ENCODE data around the gene TOP2B.
A peak's percentile ranks its signal among the peaks of the same experiment; 100 is the strongest.

Gene TOP2B

DNA sequence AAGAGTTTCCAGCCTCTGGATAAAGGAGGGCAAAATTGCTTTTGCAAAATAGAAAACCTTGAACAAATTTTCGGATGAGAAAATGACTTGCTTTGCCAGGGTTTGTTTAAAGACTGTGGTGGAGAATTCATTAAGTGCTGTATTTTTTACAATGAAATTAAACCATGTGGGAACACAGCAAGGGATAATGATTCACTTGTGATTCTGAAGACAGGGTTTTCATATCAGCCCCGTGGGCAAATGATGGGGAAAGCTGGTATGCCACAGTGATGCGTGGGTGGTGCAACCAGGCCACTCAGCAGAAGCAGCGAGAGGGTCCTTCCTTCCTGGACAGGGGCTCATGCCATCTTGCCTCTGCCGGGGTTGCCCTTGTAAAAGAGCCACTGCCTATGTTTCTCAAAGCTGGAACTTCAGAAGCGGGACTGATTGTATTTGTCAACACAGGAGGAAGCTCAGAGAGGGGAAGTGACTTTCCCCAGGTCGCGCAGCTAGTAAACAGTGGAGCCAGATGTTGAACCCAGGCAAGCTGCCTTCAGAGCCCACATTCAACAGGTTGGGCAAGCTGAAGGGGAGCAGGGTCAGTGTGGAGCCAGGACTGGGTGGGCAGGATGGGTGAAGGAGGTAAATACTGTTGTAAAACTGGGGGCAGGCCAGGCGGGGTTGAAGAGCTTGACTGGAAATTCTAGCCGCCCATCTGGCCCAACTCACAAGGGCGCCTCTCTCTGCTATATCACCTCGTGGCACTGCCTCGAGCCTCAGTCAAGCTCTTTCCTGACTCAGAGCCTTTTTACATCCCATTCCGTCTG lies 79.1 kb downstream of the TOP2B start:
- no peaks in the 10 kb centered on the region for H3K9me3 ChIP-seq (ENCODE audit: control insufficient read depth, insufficient read depth, low read depth, low read length)
- no peak overlapping the region for H3K4me3 ChIP-seq (ENCODE audit: low read depth, low read length)
- ChIA-PET CTCF (interaction anchor here (0.8 to 1.1 kb wide), 2 partner anchors 8 to 11 kb away, joined by 3 read pairs; no protein-coding TSS in a partner anchor), POLR2A (no interaction called here)
- H3K4me1 ChIP-seq (ENCODE audit: control insufficient read depth, insufficient read depth, low read length): no peaks in the 10 kb centered on the region
- H3K27ac ChIP-seq (ENCODE audit: extremely low read depth, low read depth, low read length): no peak overlapping the region
- H3K36me3 ChIP-seq (ENCODE audit: control insufficient read depth in 2 of 2, insufficient read depth in 1 of 2, low read length in 2 of 2): no peaks in the 10 kb centered on the region
- 0 out of 2 replicates have a peak, but pooled peaks have one; percentile 6 for TF ChIP-seq ZFHX2 (tag by site-specific recombination; conservative IDR thresholded peaks at IDR 0.05)
- TF ChIP-seq ZNF701 (tag by site-specific recombination; IDR thresholded peaks at IDR 0.05): no peak
- peak; percentile 51; the same call in 1 of the 2 replicates for TF ChIP-seq SCRT2 (tag by site-specific recombination; IDR thresholded peaks at IDR 0.05)

GRCh38 chr3:25584011-25584789 lies 80.5 kb downstream of the TOP2B start:
- ChIA-PET POLR2A (no interaction called here), CTCF (no interaction called here)
- H3K27ac ChIP-seq (ENCODE audit: extremely low read depth, low read depth, low read length): no peak overlapping the region

GRCh38 chr3:25583343-25583742 lies 81.4 kb downstream of the TOP2B start:
- ChIA-PET CTCF (interaction anchor here (0.6 kb wide), 1 partner anchor 63 kb away, joined by 4 read pairs; no protein-coding TSS in a partner anchor), POLR2A (no interaction called here)
- H3K9me3 ChIP-seq (ENCODE audit: control insufficient read depth, insufficient read depth, low read depth, low read length): no peaks in the 10 kb centered on the region
- no peak overlapping the region for H3K4me3 ChIP-seq (ENCODE audit: low read depth, low read length)
- no peaks in the 10 kb centered on the region for H3K36me3 ChIP-seq (ENCODE audit: control insufficient read depth in 2 of 2, insufficient read depth in 1 of 2, low read length in 2 of 2)
- no peak overlapping the region for H3K27ac ChIP-seq (ENCODE audit: extremely low read depth, low read depth, low read length)
- H3K4me1 ChIP-seq (ENCODE audit: control insufficient read depth, insufficient read depth, low read length): no peaks in the 10 kb centered on the region
- TF ChIP-seq HOXD13 (CRISPR knock-in tag; IDR thresholded peaks at IDR 0.05; ENCODE audit: borderline replicate concordance): no peak
- TF ChIP-seq ZNF626 (tag by site-specific recombination; IDR thresholded peaks at IDR 0.05): no peak
- TF ChIP-seq ZNF660 (tag by site-specific recombination; IDR thresholded peaks at IDR 0.05): no peak
- TF ChIP-seq, protein P1, sequence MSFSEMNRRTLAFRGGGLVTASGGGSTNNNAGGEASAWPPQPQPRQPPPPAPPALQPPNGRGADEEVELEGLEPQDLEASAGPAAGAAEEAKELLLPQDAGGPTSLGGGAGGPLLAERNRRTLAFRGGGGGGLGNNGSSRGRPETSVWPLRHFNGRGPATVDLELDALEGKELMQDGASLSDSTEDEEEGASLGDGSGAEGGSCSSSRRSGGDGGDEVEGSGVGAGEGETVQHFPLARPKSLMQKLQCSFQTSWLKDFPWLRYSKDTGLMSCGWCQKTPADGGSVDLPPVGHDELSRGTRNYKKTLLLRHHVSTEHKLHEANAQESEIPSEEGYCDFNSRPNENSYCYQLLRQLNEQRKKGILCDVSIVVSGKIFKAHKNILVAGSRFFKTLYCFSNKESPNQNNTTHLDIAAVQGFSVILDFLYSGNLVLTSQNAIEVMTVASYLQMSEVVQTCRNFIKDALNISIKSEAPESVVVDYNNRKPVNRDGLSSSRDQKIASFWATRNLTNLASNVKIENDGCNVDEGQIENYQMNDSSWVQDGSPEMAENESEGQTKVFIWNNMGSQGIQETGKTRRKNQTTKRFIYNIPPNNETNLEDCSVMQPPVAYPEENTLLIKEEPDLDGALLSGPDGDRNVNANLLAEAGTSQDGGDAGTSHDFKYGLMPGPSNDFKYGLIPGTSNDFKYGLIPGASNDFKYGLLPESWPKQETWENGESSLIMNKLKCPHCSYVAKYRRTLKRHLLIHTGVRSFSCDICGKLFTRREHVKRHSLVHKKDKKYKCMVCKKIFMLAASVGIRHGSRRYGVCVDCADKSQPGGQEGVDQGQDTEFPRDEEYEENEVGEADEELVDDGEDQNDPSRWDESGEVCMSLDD (tag by site-specific recombination; IDR thresholded peaks at IDR 0.05): no peak
- TF ChIP-seq ZNF138 (tag by site-specific recombination; IDR thresholded peaks at IDR 0.05; ENCODE audit: borderline replicate concordance): no peak
- no peak for TF ChIP-seq ZNF513 (tag by site-specific recombination; IDR thresholded peaks at IDR 0.05)
- TF ChIP-seq, protein P2, sequence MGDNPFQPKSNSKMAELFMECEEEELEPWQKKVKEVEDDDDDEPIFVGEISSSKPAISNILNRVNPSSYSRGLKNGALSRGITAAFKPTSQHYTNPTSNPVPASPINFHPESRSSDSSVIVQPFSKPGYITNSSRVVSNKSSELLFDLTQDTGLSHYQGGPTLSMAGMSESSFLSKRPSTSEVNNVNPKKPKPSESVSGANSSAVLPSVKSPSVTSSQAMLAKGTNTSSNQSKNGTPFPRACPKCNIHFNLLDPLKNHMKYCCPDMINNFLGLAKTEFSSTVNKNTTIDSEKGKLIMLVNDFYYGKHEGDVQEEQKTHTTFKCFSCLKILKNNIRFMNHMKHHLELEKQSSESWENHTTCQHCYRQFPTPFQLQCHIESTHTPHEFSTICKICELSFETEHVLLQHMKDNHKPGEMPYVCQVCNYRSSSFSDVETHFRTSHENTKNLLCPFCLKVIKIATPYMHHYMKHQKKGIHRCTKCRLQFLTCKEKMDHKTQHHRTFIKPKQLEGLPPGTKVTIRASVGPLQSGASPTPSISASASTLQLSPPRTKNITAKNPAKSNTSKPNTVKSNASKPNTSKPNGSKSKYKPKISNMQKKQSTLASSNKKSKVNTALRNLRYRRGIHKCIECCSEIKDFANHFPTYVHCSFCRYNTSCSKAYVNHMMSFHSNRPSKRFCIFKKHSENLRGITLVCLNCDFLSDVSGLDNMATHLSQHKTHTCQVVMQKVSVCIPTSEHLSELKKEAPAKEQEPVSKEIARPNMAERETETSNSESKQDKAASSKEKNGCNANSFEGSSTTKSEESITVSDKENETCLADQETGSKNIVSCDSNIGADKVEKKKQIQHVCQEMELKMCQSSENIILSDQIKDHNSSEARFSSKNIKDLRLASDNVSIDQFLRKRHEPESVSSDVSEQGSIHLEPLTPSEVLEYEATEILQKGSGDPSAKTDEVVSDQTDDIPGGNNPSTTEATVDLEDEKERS (tag by site-specific recombination; IDR thresholded peaks at IDR 0.05): no peak
- TF ChIP-seq SETDB1 (IDR thresholded peaks at IDR 0.05; ENCODE audit: insufficient read length, low read length): no peak
- no peak for TF ChIP-seq ZNF221 (tag by site-specific recombination; IDR thresholded peaks at IDR 0.05; ENCODE audit: borderline replicate concordance)
- no peak for TF ChIP-seq ZNF514 (tag by site-specific recombination; IDR thresholded peaks at IDR 0.05)
- TF ChIP-seq ZSCAN23 (tag by site-specific recombination; IDR thresholded peaks at IDR 0.05): no peak
- TF ChIP-seq, protein P3, sequence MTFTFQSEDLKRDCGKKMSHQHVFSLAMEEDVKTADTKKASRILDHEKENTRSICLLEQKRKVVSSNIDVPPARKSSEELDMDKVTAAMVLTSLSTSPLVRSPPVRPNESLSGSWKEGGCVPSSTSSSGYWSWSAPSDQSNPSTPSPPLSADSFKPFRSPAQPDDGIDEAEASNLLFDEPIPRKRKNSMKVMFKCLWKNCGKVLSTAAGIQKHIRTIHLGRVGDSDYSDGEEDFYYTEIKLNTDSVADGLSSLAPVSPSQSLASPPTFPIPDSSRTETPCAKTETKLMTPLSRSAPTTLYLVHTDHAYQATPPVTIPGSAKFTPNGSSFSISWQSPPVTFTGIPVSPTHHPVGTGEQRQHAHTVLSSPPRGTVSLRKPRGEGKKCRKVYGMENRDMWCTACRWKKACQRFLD (tag by site-specific recombination; IDR thresholded peaks at IDR 0.05): no peak
- TF ChIP-seq ZNF26 (tag by site-specific recombination; IDR thresholded peaks at IDR 0.05): no peak
- no peak for TF ChIP-seq ZNF239 (tag by site-specific recombination; IDR thresholded peaks at IDR 0.05)
- TF ChIP-seq SP7 (tag by site-specific recombination; IDR thresholded peaks at IDR 0.05): no peak

More at GRCh38 chr3:25584011-25584789, 80.5 kb downstream of the TOP2B start:
- Histone ChIP-seq H3K4me3 (ENCODE audit: low read depth, low read length) (no peak overlapping the region), H3K36me3 (ENCODE audit: control insufficient read depth in 2 of 2, insufficient read depth in 1 of 2, low read length in 2 of 2) (no peaks in the 10 kb centered on the region), H3K9me3 (ENCODE audit: control insufficient read depth, insufficient read depth, low read depth, low read length) (no peaks in the 10 kb centered on the region), H3K4me1 (ENCODE audit: control insufficient read depth, insufficient read depth, low read length) (no peaks in the 10 kb centered on the region)
- TF ChIP-seq KLF9 (tag by site-specific recombination; IDR thresholded peaks at IDR 0.05; ENCODE audit: low read depth): no peak
- TF ChIP-seq ZNF623 (tag by site-specific recombination; IDR thresholded peaks at IDR 0.05): peak; percentile 26; the same call in 1 of the 2 replicates

Measured in HEK293 (cell line).